NCI-H345 treated with DMSO at 0.1 percent for 48 hours (cell line): ENCODE results near the gene WWOX.
"Not testable (repeated sequence)": the region's sequence is repeated elsewhere in the genome, so short reads cannot be mapped to it uniquely, and the experiment has no call there.

Experiments
- DNase-seq: peaks from one replicate; lab custom pipeline; 2025; ENCODE audit not compliant: unreplicated experiment; lab: John Stamatoyannopoulos, UW

WWOX gene

GRCh38 chr16:79206889-79207288 lies 1107.4 kb downstream of the WWOX start:
- DNase-seq, result no peak

GRCh38 chr16:79209308-79209707 lies 1109.9 kb downstream of the WWOX start:
- no peak for DNase-seq

GRCh38 chr16:79210607-79211006 lies 1111.2 kb downstream of the WWOX start:
- DNase-seq, result no peak

GRCh38 chr16:79211586-79211985 lies 1112.1 kb downstream of the WWOX start:
- DNase-seq, result no peak

- no peak for DNase-seq
Measured at GRCh38 chr16:79212114-79212791, 1112.8 kb downstream of the WWOX start.

- DNase-seq, result no peak
Measured at GRCh38 chr16:79213214-79213613, 1113.8 kb downstream of the WWOX start.

GRCh38 chr16:79215289-79215688 lies 1115.8 kb downstream of the WWOX start:
- DNase-seq, result no peak

- DNase-seq, result no peak
Measured at GRCh38 chr16:79217375-79218011, 1118.0 kb downstream of the WWOX start.

- no peak for DNase-seq
Measured at GRCh38 chr16:79218351-79218750, 1118.9 kb downstream of the WWOX start.

GRCh38 chr16:79225994-79226393 lies 1126.5 kb downstream of the WWOX start:
- not testable (repeated sequence) for DNase-seq

GRCh38 chr16:79229361-79229760 lies 1129.9 kb downstream of the WWOX start:
- no peak for DNase-seq

GRCh38 chr16:79245700-79246099 lies 1146.2 kb downstream of the WWOX start:
- DNase-seq, result not testable (repeated sequence)

GRCh38 chr16:79247386-79247785 lies 1147.9 kb downstream of the WWOX start:
- DNase-seq, result no peak

GRCh38 chr16:79248351-79248750 lies 1148.9 kb downstream of the WWOX start:
- no peak for DNase-seq

- no peak for DNase-seq
Measured at GRCh38 chr16:79250502-79251098, 1151.1 kb downstream of the WWOX start.

GRCh38 chr16:79253100-79253631 lies 1153.7 kb downstream of the WWOX start:
- DNase-seq, result no peak

GRCh38 chr16:79257953-79258490 lies 1158.6 kb downstream of the WWOX start:
- DNase-seq, result no peak

GRCh38 chr16:79260890-79261289 lies 1161.4 kb downstream of the WWOX start:
- DNase-seq, result not testable (repeated sequence)

GRCh38 chr16:79261481-79261940 lies 1162.1 kb downstream of the WWOX start:
- DNase-seq, result no peak

GRCh38 chr16:79261944-79262552 lies 1162.6 kb downstream of the WWOX start:
- DNase-seq, result no peak
